ENCODE measurements around the gene MSI1.

The MSI1 gene

DNA sequence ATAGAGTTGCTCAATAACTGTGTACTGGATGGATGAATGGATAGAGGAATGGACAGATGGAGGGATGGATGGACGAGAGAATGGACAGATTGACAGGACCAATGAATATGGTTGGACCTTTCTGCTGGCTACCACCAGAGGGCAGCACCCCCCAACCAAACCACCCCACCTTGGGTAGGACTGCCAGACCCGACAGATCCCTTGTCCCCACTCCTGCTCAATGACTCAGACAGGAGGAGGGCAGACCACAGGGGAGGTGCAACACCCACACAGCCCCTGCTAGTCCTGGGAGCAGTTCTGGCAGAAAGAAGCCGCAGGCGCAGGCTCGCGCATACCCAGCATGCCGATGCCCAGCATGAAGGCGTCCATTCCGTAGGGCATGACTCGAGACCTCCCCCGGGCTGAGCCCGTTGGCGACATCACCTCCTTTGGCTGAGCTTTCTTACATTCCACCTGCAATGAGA, 12.4 kb downstream of the MSI1 start:
- TF ChIP-seq, protein P1, sequence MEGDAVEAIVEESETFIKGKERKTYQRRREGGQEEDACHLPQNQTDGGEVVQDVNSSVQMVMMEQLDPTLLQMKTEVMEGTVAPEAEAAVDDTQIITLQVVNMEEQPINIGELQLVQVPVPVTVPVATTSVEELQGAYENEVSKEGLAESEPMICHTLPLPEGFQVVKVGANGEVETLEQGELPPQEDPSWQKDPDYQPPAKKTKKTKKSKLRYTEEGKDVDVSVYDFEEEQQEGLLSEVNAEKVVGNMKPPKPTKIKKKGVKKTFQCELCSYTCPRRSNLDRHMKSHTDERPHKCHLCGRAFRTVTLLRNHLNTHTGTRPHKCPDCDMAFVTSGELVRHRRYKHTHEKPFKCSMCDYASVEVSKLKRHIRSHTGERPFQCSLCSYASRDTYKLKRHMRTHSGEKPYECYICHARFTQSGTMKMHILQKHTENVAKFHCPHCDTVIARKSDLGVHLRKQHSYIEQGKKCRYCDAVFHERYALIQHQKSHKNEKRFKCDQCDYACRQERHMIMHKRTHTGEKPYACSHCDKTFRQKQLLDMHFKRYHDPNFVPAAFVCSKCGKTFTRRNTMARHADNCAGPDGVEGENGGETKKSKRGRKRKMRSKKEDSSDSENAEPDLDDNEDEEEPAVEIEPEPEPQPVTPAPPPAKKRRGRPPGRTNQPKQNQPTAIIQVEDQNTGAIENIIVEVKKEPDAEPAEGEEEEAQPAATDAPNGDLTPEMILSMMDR (IDR thresholded peaks at IDR 0.05; ENCODE audit: extremely low read depth, missing control alignments): peak; percentile 89
- DNase-seq (ENCODE audit: low spot score): peak; percentile 91

DNA sequence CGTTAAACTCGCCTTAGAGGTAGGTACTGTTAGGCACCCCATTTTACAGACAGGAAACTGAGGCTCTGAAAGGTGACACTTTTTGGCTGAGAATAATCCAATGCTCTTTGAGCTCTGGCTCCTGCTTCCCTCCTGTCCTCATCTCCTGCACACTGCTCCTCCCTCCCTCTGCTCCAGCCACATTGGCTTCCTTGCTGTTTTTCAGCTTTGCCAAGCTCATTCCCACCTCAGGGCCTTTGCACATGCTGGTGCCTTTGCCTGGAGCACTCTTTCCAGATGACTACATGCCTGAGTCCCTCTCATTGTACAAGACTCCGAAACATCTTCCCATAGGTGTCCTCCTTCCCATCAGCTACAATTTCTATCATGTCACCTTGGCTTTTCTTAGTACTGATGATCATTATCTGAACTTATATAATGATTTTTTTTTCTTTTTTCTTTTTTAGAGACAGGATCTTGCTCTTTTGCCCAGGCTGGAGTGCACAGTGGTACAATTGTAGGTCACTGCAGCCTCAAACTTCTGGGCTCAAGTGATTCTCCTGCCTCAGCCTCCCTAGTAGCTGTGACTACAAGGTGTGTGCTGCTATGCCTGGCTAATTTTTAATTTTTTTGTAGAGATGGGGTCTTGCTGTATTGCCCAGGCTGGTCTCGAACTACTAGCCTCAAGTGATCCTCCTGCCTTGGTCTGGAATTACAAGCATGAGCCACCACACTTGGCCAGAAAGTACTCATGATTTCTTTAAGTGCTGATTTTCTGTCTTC, 15.2 kb downstream of the MSI1 start:
- no peak for DNase-seq (ENCODE audit: low spot score)
- TF ChIP-seq, protein P1 (IDR thresholded peaks at IDR 0.05; ENCODE audit: extremely low read depth, missing control alignments): no peak

DNA sequence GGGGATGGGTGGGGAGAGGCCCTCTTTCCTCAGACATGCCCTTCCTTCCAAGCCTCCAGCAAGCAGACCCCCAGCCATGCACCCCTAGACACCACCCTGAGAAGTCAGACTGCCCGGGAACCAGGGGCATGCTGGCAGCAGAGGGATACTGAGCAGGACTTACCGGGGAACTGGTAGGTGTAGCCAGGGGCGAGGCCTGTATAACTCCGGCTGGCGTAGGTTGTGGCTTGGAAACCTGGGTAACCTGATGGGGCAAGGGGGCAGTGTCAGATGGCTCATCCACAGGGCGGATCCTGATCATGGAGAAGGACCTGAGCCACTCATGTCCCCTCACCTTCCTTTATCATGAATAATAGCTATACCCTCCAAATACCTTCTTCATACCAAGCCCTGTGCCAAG, 15.8 kb downstream of the MSI1 start:
- TF ChIP-seq, protein P1 (IDR thresholded peaks at IDR 0.05; ENCODE audit: extremely low read depth, missing control alignments): no peak
- DNase-seq (ENCODE audit: low spot score): no peak

DNA sequence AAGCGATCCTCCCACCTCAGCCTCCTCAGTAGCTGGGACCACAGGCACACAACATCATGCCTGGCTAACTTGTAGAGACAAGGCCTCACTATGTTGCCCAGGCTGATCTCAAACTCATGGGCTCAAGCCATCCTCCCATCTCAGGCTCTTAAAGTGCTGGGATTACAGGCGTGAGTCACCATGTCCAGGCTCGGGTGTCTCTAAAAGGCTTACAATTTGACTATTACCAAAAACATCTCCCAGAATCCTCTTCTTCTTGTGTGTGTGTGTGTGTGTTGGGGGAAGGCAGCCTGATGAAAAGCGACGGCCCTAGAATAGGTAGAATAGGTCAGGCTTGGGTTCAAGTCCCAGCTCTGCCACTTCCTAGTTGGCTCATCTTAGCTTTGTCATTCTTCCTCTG, 16.8 kb downstream of the MSI1 start:
- TF ChIP-seq, protein P1 (IDR thresholded peaks at IDR 0.05; ENCODE audit: extremely low read depth, missing control alignments): no peak
- DNase-seq (ENCODE audit: low spot score): no peak

DNA sequence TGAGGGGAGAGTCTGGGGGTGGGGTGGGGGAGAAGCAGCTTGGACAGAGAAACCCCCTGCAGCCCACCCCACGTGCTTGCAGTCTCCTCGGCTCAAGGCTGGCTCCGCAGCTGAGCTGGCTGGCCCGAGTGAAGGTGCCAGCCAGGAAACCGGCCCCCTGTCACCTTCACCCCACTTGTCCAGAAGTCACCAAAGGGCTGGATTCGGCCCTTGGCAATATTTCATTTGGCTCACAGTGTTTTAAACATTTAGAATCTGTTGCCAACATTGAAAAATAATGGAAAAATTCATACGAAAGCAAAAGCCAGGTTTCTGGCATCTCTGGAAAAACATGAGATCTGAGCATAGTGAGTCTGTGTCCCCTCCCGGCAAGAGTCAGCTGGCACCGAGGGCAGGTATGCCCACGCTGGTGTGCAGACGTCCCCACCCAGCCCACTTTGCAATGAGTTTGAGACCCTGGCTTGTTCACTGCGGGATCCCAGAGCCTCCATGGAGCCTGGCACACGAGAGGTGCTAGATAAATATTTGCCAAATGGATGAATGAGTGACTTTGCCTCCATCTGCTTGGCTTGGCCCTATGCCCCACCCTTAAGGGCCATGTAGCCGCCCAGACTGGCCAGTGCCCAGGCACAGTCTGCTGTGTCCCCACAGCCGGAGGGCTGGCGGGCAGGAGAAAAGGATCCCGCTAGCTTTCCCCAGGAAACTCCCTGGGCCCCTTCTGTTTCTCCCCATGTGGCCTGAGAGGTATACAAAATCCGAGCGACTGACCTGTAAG, 18.2 kb downstream of the MSI1 start:
- no peak for DNase-seq (ENCODE audit: low spot score)
- TF ChIP-seq, protein P1 (IDR thresholded peaks at IDR 0.05; ENCODE audit: extremely low read depth, missing control alignments): no peak

DNA sequence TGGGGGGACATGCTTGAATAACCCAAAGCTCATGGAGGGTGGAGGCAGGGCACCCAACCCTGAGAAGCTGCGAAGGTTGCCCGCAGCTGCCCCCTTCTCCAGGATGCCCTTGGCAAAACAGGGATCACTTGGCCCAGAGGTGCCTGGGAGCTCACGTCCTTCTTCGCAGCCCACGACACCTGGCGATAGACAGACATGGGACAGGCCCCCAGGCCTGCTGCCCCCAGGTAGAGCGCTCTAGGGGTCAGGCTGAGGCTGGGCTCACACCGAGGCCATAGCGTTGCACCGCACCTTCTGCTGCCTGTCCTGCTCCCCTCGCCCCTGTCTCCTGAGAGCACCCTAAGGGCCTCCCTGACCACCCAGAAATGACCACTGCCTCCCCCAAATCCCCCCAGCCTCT, 21.2 kb downstream of the MSI1 start:
- DNase-seq (ENCODE audit: low spot score): peak; percentile 2
- TF ChIP-seq, protein P1 (IDR thresholded peaks at IDR 0.05; ENCODE audit: extremely low read depth, missing control alignments): no peak

DNA sequence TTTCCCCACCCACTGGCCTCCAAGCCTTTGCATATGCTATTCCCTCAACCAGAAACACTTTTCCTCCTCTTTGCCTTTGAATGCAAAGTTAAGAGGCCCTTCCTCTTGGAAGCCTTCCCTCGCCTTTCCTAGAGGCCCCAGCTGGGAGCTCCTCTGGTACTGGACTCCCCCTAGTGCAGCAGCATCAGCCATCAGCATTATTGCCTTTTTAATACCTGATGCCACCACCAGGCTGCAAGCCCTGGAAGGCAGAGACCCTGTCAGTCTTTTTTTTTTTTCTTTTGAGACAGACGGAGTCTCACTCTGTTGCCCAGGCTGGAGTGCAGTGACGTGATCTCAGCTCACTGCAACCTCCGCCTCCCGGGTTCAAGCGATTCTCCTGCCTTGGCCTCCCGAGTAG, 22.3 kb downstream of the MSI1 start:
- TF ChIP-seq, protein P1 (IDR thresholded peaks at IDR 0.05; ENCODE audit: extremely low read depth, missing control alignments): no peak
- peak; percentile 5 for DNase-seq (ENCODE audit: low spot score)
